Activated CD8-positive, alpha-beta memory T cell treated with anti-CD3 and anti-CD28 coated beads, Interleukin-2, amount 50 U/mL, for 4 hours (primary cell): Measurements from ENCODE around the gene CAVIN3.
"Not testable (repeated sequence)": the region's sequence is repeated elsewhere in the genome, so short reads cannot be mapped to it uniquely, and the experiment has no call there.

ENCODE experiments used
- DNase-seq: peaks from one replicate; pipeline ENCODE4 v3.0.0-alpha.2; 2020

CAVIN3 gene

DNA sequence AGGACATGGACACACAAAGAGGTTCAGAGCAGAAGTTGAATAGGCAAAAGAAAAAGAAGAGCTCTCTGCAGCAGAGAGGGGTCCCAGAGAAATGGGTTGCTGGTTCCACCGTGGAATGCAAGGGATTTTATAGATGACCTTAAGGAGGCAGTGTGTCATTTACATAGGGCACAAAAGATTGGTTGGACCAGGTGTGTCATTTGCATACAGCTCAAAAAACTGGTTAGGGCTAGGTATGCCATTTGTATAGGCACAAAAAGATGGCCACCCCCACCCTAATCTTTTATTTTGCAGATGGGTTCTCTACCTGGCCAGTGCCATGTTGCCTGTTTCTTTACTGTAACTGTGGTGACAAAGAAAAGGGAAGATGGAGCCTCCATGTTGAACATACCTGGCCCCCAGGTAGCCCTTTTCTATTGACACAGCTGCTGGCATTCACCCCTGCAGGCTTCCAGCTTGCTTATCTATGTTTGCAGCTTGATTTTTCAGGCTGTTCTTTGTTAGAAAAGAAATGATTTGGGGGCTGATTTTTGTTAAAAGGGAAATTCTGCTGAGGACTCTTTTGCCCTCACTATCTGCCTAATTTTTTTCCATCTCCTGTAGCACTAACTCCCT, 3.1 kb upstream of the CAVIN3 start:
- DNase-seq, result no peak

DNA sequence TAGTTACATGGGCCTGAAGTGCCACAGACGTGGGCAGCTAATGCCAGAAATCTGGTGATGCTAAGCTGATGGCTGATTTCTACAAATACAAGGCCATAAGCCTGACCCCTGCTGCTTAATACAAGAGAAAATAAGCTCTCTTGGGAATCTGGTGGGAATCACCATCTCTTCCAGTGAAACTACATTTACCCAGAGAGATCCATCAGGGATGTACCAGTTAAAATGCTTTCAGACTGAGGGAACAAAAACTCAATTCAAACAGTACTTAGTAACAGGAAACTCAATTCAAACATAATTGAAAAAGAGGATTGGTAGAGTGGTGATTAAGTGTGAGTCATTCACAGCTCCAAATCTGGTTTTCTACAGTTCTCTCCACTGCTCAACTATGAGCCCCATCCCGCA, 1.7 kb upstream of the CAVIN3 start:
- DNase-seq, result no peak

DNA sequence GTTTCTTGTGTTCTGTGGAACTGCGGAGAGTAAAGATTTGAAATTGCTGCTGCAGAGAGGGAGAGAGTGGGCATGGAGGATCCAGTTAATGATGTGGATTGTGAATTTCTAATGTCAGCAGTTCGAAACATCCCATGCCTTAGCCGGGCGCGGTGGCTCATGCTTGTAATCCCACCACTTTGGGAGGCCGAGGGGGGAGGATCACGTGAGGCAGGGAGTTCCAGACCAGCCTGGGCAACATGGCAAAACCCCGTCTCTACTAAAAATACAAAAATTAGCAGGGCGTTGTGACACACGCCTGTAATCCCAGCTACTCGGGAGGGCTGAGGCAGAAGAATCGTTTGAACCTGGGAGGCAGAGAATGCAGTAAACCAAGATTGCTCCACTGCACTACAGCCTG, 1.1 kb upstream of the CAVIN3 start:
- no peak for DNase-seq

DNA sequence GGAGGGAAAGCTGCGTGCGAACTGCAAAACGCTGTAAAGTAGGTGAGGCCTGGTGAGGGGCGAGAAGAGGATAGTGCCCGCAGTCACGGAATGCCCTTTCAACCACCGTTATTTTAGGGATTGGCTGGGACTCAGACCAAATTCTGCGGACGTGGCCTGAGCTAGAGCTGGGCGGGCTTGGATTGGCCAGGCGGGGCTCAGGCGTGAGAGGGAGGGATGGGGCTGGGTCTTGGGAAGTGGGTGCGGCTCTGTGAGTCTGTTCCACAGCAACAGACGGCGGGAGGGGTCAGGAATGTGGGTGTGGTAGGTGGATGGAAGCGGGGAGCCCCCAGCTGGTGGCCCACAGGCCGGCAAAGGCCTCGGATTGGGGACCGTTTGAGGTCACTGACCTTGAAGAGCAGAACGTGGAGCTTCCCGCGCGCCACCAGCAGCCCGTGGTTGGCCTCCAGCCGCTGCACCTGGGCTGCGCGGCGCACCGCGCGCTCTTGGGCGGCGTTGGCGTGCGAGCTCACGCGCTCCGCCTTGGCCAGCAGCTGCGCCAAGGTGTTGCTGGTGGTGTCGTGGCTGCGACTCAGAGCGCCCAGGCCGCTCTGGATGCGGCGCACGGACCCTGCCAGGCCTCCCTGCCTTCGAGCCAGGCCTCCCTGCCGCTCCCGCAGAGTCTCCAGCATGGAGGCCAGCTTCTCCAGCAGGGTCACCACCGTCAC, 444 bp downstream of the CAVIN3 start:
- DNase-seq, result no peak

DNA sequence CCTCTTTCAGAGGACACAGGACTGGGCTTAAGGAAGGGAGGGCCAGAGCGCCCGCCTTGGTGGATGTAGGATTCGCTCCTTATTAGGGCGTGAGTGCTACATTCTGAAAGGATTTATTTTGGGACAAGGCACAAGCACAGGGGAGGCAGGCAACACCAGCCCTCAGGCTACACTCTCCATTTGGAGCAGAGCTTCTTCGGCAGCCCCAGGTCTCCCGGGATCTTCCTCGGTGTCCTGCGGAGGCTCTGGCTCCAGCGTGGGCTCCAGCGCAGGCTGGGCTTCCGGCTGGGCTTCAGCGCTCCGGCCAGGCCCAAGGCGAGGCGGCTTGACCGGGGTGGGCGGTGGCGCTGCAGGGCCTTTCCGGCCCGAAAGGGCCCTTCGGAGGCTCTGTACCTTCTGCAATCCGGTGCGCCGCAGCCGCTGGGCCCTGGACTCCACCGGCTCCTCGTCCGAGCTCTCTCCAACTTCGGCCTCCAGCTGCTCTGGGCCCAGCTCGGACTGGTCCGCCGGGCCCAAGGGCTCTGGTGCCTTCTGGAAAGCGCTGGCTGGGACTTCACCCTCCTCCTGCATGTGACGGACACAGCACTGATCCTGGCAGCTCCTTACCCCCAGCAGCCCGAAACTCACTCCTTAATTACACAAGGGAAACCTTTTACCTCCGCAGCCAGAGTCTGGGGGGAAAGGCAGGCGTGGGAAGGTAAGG, 1.1 kb downstream of the CAVIN3 start:
- DNase-seq, result no peak

DNA sequence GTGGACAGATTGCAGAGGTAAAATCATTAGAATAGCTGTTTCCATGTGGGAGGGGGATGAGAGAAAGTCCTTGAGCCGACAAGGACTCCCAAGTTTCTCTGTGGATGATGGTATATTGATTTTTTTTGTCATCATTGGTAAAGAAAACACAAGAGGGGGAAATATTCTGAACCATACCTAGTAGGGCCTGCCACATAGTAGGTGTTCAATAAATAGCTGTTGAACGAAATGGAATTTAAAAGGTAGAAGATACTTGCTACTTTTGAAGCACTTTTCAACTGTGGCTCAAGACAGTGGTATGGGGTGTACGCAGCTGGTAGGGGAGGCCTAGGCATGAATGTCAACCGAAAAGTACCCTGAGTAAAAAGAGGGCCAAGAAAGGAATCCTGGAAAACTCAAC, 2.1 kb downstream of the CAVIN3 start:
- no peak for DNase-seq

DNA sequence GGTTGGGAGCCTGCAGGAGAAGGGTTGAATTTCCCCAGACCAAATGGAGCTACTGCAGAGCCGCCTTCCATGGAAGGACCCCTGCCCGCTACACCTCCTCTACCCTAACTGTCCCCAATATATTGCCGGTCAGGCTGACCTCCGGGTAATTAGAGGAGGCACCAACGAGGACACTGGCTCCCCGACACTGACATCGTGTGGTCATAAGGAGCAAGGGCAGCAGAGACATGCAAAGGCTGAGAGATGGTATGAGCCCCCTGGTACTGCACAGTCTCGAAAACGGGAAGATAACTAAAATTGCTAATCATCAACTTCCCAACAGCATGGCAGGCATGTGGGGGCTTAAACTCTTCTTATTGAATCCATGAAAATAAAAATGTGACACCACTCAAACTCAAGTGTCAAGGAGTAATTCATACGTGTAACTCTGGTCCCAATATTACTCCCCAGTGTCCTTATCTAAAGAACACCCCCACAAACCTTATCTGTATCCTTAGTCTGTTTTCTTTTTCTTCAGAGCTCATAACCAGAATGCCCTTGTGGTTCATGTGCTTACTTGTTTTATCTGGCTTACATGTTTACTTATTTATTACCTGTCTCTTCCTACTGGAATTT, 4.4 kb downstream of the CAVIN3 start:
- DNase-seq, result no peak

DNA sequence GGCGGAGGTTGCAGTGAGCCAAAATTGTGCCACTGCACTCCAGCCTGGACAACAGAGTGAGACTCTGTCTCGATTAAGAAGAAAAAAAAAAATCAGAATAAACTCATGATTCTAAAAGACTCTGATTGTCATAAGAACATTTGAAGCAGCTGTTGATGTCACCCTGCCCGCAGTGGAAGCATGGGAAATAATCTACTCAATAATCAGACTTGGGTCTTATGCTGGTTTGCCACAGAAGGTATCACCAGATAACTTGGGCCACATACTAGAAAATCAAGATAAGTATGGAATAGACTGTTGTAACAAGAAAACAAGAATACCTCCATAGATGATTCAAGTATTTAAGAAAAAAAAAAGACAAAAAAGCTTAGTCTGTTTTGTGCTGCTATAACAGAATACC, 8.2 kb downstream of the CAVIN3 start:
- DNase-seq, result no peak

DNA sequence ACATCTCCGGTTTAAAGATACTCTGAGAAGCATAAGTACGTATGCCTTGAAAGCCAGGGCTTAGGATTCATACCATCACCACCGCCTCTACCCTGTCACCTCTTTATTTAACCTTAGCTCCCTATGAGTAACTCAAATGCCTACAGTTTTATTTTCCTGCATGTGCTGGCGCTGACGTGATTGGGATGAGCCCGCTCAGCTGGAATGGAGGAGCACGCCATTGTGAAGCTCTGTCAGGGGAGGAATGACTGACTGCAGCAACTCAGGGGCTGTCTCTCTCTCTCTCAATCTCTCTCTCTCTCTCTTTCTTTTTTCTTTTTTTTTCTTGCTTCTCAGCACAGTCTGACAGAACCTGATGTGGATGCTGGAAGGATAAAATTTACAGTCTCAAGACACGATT, 12.4 kb downstream of the CAVIN3 start:
- no peak for DNase-seq

DNA sequence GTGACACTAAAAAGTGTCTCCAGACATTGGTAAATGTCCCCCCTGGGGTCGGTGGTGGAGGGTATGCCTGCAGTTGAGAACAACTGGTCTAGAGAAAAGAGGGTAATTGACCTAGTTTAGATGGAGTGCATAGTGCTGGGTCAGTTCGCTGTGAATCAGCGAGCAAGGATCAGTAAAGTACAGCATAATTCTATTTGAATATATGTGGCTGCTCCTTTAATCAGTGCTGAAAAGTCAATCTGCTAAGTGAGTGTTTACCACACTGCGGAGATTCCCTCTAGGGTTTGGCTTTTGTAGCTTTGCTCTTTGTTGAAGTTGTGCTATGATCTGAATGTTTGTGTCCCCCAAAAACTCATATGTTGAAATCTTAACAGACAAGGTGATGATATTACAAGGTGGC, 15.0 kb downstream of the CAVIN3 start:
- DNase-seq, result no peak

DNA sequence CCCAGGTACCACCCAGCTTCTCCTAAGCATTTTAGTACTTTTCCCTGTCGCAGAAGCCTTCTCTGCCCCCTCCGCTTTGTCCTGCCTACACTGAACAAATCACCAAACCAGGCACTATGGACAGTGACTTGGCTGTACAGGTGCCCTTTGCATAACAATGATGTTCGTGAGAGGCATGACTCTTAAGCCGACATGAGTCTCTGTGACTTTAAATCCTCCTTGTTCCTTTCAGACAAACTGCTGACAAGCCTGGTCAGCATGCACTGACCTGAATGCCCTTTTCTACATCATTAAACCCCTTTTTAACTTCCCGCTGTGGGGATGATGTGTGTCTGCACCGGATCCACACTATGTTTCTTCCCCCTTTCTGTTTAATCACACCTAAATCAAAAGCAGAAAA, 16.6 kb downstream of the CAVIN3 start:
- DNase-seq, result no peak

DNA sequence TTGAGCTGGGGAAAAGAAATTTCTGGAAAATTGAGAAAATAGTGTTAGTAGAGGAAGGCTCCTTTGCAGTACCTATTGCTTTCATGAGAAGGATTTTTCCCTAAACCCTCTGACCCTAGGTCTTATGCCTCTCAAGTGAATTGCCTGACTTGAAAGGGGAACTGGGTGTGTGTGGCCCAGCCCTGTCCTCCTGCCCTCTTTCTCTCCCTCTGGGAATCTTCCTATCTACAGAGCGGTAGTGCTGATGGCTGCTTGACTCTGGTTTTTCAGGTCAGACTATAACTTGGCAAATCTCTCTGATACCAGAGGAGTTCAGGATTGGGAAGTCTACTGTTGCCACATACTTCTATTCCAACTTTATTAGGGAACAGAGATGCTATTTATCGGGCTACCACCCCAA, 19.2 kb downstream of the CAVIN3 start:
- no peak for DNase-seq

DNA sequence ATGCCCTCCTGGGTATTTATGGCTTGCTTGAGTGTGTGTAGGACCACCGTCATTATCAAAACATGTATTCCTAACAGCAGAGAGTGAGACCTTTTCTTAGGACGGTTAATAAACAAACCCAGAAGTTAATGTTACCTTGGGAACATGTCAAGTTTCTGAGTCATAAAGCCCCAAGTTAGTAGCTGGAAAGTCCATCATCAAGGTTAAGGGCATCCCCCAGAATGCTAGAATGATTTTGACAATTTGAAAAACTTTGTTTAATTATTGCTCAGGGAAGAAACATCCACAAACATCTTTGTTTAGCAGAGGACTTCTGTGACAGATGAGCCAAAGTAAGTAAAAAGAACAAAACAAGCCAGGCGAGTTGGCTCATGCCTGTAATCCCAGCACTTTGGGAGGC, 20.0 kb downstream of the CAVIN3 start:
- DNase-seq, result no peak

DNA sequence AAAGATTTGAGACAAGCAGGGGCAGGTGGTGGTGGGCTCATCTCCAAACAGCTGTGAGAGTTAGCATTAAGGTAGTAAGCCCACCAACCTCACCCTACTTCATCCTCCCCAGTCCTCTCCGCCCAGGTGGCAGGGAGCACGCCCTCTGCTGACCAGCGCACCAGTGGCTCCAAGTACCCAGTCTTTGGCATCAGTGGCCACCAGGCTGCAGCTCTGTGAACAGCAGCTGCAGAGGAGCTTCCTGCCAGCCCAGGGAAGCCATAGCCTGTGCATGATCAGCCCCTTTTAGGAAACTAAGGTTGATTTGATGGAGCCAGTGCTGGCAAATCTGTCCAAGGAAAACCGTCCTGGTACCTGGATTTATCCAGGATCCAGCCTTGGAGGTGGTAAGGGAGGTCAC, 21.7 kb downstream of the CAVIN3 start:
- DNase-seq, result no peak

DNA sequence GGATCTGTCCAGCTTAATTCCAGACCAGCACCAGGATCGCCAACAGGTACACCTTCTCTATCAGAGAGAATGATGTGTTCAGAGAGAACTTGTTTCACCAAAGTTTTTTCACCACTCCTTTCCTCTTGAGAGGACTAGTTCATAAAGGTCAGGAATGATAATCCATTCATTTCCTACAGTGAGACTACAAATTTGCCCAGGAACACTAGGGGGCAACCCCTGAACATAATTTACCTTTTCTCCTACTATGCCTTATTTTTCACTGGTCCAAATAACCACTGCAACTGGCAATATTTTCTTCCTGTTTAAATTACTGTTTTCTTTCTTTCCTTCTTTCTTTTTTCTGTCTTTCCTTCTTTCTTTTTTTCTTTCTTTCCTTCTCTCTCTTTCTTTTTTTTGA, 22.5 kb downstream of the CAVIN3 start:
- DNase-seq, result no peak

DNA sequence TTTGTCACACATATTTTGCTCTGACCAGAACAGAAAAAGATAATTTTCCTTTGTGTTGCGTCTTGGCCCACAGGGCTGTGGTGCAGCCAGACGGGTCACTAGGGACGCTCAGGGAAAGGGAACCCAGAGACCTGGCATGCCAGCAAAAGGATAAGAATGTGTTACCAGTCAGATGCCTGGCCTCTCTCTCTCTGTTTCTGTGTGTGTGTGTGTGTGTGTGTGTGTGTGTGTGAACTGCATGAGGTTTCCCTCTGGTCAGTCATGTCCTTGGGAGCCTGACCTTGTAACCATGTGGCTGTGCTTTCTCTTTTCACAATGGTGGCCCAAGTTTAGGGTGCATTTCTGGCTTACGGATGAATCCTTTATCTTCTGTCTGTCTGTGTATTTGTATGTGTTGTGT, 35.3 kb downstream of the CAVIN3 start:
- no peak for DNase-seq

DNA sequence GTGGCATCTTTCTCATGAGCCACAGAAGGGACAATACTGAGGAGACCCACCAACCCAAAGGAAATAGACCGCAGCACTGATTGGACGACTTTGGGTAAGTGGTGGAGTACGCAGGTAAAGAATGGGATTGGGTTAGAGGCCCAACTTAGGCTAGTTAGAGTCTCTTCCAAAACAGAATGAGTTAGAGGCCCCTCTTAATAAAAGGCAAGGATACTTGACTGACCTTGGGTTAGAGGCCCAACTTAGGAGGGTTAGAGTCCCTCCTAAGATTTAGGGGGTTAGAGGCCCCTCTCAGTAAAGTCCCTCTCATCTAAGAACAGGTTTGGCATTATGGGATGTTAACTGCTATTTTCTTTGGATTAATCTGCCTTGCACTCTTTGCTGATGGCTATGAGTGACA, 36.1 kb downstream of the CAVIN3 start:
- DNase-seq, result no peak

DNA sequence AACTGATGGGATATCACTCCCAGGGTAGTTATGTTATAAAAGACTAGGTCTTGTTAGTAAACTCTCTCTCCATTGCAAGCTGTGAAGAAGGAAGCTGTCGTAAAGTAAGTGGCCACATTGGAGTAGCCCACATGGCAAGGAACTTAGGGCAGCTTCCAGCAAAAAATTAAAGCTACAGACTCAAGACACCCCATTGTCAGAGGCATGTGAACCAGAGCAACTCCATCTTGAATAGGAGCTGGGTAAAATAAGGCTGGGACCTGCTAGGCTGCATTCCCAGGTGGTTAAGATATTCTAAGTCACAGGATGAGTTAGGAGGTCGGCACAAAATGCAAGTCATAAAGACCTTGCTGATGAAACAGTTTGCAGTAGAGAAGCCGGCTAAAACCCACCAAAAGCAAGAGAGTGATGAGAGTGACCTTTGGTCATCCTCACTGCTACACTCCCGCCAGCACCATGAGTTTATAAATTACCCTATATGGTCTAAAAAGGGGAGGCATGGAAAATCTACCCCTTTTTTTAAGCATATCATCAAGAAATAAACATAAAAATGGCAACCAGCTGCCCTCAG, 36.8 kb downstream of the CAVIN3 start:
- no peak for DNase-seq

DNA sequence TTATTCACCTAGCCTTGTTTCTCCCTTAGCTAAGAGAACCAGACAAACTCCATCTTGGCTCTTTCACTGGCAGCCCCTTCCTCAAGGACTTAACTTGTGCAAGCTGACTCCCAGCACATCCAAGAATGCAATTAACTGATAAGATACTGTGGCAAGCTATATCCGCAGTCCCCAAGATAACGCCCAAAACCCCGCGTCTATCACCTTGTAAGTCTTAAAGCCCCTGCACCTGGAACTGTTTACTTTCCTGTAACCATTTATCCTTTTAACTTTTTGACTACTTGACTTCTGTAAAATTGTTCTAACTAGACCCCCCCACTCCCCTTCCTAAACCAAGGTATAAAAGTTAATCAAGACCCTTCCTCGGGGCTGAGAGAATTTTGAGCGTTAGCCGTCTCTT, 39.5 kb downstream of the CAVIN3 start:
- DNase-seq, result not testable (repeated sequence)

DNA sequence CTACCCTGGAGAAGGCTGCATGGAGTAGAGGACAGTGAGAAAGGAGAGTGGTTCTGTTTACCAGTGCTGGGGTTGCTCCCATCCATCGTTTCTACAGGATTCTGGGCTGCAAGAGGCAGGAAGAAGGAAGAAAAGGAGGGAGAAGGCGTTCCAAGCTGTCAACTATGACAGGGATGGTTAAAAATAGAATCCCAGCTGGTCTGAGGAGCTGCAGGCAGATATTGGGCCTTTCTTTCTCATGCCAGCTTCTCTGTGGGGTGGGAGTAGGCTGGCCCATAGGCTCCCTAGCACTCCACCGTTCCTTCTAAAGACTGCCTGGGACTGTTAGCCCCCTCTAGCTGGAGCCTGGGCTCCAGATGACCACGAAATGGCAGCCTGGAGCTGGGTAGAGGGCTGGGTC, 47.1 kb downstream of the CAVIN3 start:
- no peak for DNase-seq

DNA sequence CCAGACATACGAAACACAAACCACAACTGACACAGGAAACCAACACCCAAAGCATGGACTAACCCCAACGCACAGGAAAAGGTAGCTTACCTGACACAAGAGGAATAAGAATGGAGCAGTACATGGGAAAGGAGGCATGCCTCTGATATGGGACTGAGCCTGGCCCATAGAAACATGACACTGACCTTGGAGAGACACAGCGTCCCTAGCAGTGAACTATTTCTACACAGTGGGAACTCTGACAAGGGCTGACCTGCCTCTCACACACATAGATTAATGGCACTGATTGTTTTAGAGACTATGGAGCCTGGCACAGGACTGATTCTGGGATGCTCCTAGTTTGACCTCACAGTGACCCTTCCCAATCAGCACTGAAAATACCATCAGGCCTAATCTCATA, 48.7 kb downstream of the CAVIN3 start:
- no peak for DNase-seq

DNA sequence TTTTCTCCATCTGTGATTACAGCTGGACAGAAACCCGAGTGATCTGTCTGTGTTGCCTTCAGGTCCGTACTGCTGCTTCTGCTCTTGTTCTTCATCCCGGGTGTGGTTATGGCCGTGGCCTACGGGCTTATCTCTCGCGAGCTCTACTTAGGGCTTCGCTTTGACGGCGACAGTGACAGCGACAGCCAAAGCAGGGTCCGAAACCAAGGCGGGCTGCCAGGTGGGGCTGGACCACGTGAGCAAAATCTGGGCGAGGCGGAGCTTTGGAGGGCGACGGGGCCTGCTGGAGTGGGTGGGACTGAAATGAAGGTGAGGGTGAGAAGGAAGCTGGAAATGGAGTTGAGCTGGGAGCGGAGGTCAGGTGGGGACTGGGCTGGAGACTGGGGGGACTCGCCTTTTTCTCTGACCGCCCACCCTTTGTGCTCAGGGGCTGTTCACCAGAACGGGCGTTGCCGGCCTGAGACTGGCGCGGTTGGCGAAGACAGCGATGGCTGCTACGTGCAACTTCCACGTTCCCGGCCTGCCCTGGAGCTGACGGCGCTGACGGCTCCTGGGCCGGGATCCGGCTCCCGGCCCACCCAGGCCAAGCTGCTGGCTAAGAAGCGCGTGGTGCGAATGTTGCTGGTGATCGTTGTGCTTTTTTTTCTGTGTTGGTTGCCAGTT, 49.6 kb downstream of the CAVIN3 start:
- no peak for DNase-seq

DNA sequence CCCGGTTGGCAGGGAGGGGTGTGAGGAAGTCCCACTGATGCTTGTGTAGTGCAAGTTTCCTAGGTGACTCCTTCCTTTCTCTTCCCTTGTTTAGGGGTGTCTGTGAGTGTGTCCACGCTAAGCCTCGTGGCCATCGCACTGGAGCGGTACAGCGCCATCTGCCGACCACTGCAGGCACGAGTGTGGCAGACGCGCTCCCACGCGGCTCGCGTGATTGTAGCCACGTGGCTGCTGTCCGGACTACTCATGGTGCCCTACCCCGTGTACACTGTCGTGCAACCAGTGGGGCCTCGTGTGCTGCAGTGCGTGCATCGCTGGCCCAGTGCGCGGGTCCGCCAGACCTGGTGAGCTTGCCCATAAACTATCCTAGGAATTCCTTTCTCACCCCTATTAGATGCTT, 50.3 kb downstream of the CAVIN3 start:
- DNase-seq, result no peak
